OCI-LY7 (cell line): Measurements from ENCODE around the gene NEU2. TPM values are rescaled to one million over a fixed set of nuclear protein-coding genes. Genes with fewer than 3 reads are reported as not detected.

Experiments used
- BruUV-seq: library from RNA; stranded (reverse); fragments of 400-500 nt; replicated peaks from 2 replicates; lab custom pipeline; 2021; lab: Mats Ljungman, UMichigan
- CTCF ChIA-PET: fragments of 300-600 bp; sonication (Branson Sonifier 250); formaldehyde crosslinking; loops from one replicate; lab custom pipeline; 2022; ENCODE audit warnings: antibody characterized with exemption; ENCODE audit not compliant: unreplicated experiment; lab: Charles Lee
- POLR2A ChIA-PET: fragments of 300-600 bp; sonication (Branson Sonifier 250); formaldehyde crosslinking; loops from one replicate; lab custom pipeline; 2022; ENCODE audit warnings: antibody characterized with exemption; lab: Charles Lee
- DNase-seq: peaks from one replicate; pipeline ENCODE4 v3.0.0-alpha.2; 2015; ENCODE audit warnings: low spot score
- H2AFZ ChIP-seq: fragments of 200-600 bp; sonication (generic), shearing (Covaris generic); 2 replicates; pipeline ENCODE4 v1.6.1; 2014; ENCODE audit warnings: mild to moderate bottlenecking, antibody characterized with exemption, low read length, moderate library complexity
- H3K27ac ChIP-seq: fragments of 200-600 bp; sonication (generic); 2 replicates; pipeline ENCODE4 v1.5.1; 2014; ENCODE audit warnings: mixed run types, low read depth, mild to moderate bottlenecking, moderate library complexity, low read length, inconsistent platforms; ENCODE audit not compliant: poor library complexity, severe bottlenecking
- H3K36me3 ChIP-seq: fragments of 200-600 bp; sonication (generic); 2 replicates; pipeline ENCODE4 v1.6.1; 2014; ENCODE audit warnings: mild to moderate bottlenecking, antibody characterized with exemption, low read length, moderate library complexity, mixed read lengths; ENCODE audit not compliant: insufficient read depth
- H3K4me1 ChIP-seq: fragments of 200-600 bp; sonication (generic); 2 replicates; pipeline ENCODE4 v1.5.1; 2014; ENCODE audit warnings: mild to moderate bottlenecking, low read length; ENCODE audit not compliant: insufficient read depth, poor library complexity, severe bottlenecking
- H3K4me2 ChIP-seq: fragments of 200-600 bp; sonication (generic); 2 replicates; pipeline ENCODE4 v1.6.1; 2014; ENCODE audit warnings: mild to moderate bottlenecking, low read length
- H3K4me3 ChIP-seq: fragments of 200-600 bp; sonication (generic); 2 replicates; pipeline ENCODE4 v1.5.1; 2014; ENCODE audit warnings: mild to moderate bottlenecking, low read depth, low read length; ENCODE audit not compliant: poor library complexity, severe bottlenecking
- H3K79me2 ChIP-seq: fragments of 200-600 bp; sonication (generic); 2 replicates; pipeline ENCODE4 v1.6.1; 2016; ENCODE audit warnings: low read depth, mild to moderate bottlenecking, low read length, moderate library complexity, mixed read lengths; ENCODE audit not compliant: insufficient read depth
- H3K9me2 ChIP-seq: fragments of 200-600 bp; sonication (generic); 2 replicates; pipeline ENCODE4 v1.6.1; 2016; ENCODE audit warnings: mild to moderate bottlenecking, low read length, mixed read lengths; ENCODE audit not compliant: insufficient read depth
- H3K9me3 ChIP-seq: fragments of 200-600 bp; sonication (generic); 2 replicates; pipeline ENCODE4 v1.6.1; 2014; ENCODE audit warnings: mild to moderate bottlenecking, mixed run types, low read length, mixed read lengths
- H4K20me1 ChIP-seq: fragments of 200-600 bp; sonication (generic); 2 replicates; pipeline ENCODE4 v1.6.1; 2014; ENCODE audit warnings: mild to moderate bottlenecking, antibody characterized with exemption, low read length, moderate library complexity, mixed read lengths; ENCODE audit not compliant: insufficient read depth
- CTCF ChIP-seq: fragments of 200-600 bp; sonication (generic); conservative IDR thresholded peaks from 2 replicates; pipeline ENCODE4 v1.5.1; 2014; ENCODE audit warnings: mild to moderate bottlenecking, antibody characterized with exemption, low read length, moderate library complexity, mixed read lengths
- EZH2phosphoT487 ChIP-seq: fragments of 200-600 bp; sonication (generic); IDR thresholded peaks from 2 replicates; pipeline ENCODE4 v1.6.1; 2018; ENCODE audit warnings: low read depth, borderline replicate concordance, mild to moderate bottlenecking, mixed run types, antibody characterized with exemption, low read length, moderate library complexity, mixed read lengths
- intact Hi-C: fragments of 100-400 bp; cut with micrococcal nuclease; formaldehyde crosslinking; loops from one replicate; pipeline ENCODE4 v1.10.0; 2022; ENCODE audit not compliant: unreplicated experiment
- total RNA-seq, 2 experiments: library from RNA; depleted of rRNA in 1 of 2; stranded (reverse); fragments of >200 nt in 1 of 2; shearing (Covaris generic) in 1 of 2; gene quantifications; 2 replicates each; pipeline ENCODE4 v1.2.3, GENCODE V29; 2014 to 2022

NEU2 gene
- total RNA-seq, 2 experiments from 2014 or later, result not detected

- Histone ChIP-seq H3K4me3 (no peak overlapping the region), H3K4me2 (no peak overlapping the region), H3K27ac (no peak overlapping the region), H3K9me3 (no peaks in the 10 kb centered on the region), H2AFZ (no peak overlapping the region), H3K36me3 (no peaks in the 10 kb centered on the region), H3K79me2 (no peaks in the 10 kb centered on the region), H3K9me2 (no peaks in the 10 kb centered on the region), H4K20me1 (no peaks in the 10 kb centered on the region), H3K4me1 (no peaks in the 10 kb centered on the region)
- CTCF ChIA-PET, result no interaction called here
- no peak for DNase-seq
- intact Hi-C loops, result no loop called here
- POLR2A ChIA-PET, result no interaction called here
- TF ChIP-seq EZH2phosphoT487 (no peak), CTCF (no peak)
- no TSS peak for BruUV-seq
These were observed 7.5 kb downstream of the NEU2 start for GRCh38 chr2:233039846-233040530.

DNA sequence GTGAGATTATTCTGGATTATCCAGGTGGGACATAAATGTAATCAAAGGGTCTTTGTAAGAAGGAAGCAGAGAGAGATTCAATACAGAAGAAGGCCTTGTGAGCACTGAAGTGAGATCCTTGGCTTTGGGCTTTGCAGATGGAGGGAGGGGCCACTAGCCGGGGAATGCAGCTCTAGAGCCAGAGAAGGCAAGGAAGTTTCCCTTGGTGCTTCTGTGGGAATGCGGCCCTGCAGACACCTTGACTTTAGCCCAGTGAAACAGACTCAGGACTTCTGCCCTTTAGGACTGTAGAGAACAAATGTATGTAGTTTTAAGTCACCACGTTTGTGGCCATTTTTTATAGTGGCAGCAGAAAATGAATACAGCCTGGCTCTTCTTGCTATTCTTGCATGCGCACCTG lies 8.1 kb downstream of the NEU2 start:
- H3K79me2 ChIP-seq, result no peaks in the 10 kb centered on the region
- no peaks in the 10 kb centered on the region for H3K36me3 ChIP-seq
- intact Hi-C loops, result no loop called here
- no peak for DNase-seq
- H3K9me2 ChIP-seq, result no peaks in the 10 kb centered on the region
- H4K20me1 ChIP-seq, result no peaks in the 10 kb centered on the region
- no peak overlapping the region for H3K4me2 ChIP-seq
- no peak overlapping the region for H3K27ac ChIP-seq
- CTCF ChIA-PET, result no interaction called here
- H3K4me1 ChIP-seq, result no peaks in the 10 kb centered on the region
- no peak overlapping the region for H3K4me3 ChIP-seq
- no peaks in the 10 kb centered on the region for H3K9me3 ChIP-seq
- TF ChIP-seq EZH2phosphoT487, result no peak
- no peak for TF ChIP-seq CTCF
- POLR2A ChIA-PET, result no interaction called here
- BruUV-seq, result no TSS peak
- H2AFZ ChIP-seq, result no peak overlapping the region

- Histone ChIP-seq H2AFZ (no peak overlapping the region), H3K9me3 (no peaks in the 10 kb centered on the region), H3K4me3 (no peak overlapping the region), H3K27ac (no peak overlapping the region), H3K9me2 (no peaks in the 10 kb centered on the region), H3K4me1 (no peaks in the 10 kb centered on the region), H4K20me1 (no peaks in the 10 kb centered on the region), H3K4me2 (no peak overlapping the region), H3K36me3 (no peaks in the 10 kb centered on the region), H3K79me2 (no peaks in the 10 kb centered on the region)
- ChIA-PET POLR2A (interaction anchor here (0.6 to 0.8 kb wide), 2 partner anchors 90 to 786 kb away, joined by 3 to 4 read pairs; no protein-coding TSS in a partner anchor), CTCF (no interaction called here)
- no peak for DNase-seq
- no peak for TF ChIP-seq CTCF
- no peak for TF ChIP-seq EZH2phosphoT487
- BruUV-seq, result no TSS peak
- intact Hi-C loops, result no loop called here
These were observed 9.4 kb downstream of the NEU2 start for GRCh38 chr2:233041722-233042323.
